Activated CD8-positive, alpha-beta T cell treated with anti-CD3 and anti-CD28 coated beads for 36 hours (primary cell): ENCODE measurements around the gene MT3. TPM values are rescaled to one million over a fixed set of nuclear protein-coding genes. Genes with fewer than 3 reads are reported as not detected.

Source experiments
- ATAC-seq: fragments of 200-7000 bp; cut with Tn5 transposase; one replicate; pipeline ENCODE4 v1.10.0; 2021; ENCODE audit warnings: mild to moderate bottlenecking, moderate library complexity
- CTCF ChIA-PET: fragments of 350-600 bp; sonication (Branson Sonifier 250); formaldehyde crosslinking; loops from one replicate; lab custom pipeline; 2021; ENCODE audit warnings: antibody characterized with exemption; lab: Charles Lee
- POLR2A ChIA-PET: fragments of 350-600 bp; sonication (Branson Sonifier 250); formaldehyde crosslinking; loops from one replicate; lab custom pipeline; 2021; ENCODE audit warnings: antibody characterized with exemption; lab: Charles Lee
- DNase-seq: peaks from one replicate; pipeline ENCODE4 v3.0.0-alpha.2; 2020
- H3K27ac Mint-ChIP-seq: one replicate; pipeline ENCODE4 v1.8.0; 2021; ENCODE audit warnings: mild to moderate bottlenecking, mixed read lengths
- H3K27me3 Mint-ChIP-seq: one replicate; pipeline ENCODE4 v1.8.0; 2021; ENCODE audit warnings: mixed read lengths
- H3K36me3 Mint-ChIP-seq: one replicate; pipeline ENCODE4 v1.8.0; 2021; ENCODE audit warnings: low read depth, mixed read lengths
- H3K4me1 Mint-ChIP-seq: one replicate; pipeline ENCODE4 v1.8.0; 2021; ENCODE audit warnings: low read depth, mixed read lengths
- H3K4me3 Mint-ChIP-seq: one replicate; pipeline ENCODE4 v1.8.0; 2021; ENCODE audit warnings: mild to moderate bottlenecking, moderate library complexity, mixed read lengths
- H3K9me3 Mint-ChIP-seq: one replicate; pipeline ENCODE4 v1.8.0; 2021; ENCODE audit warnings: mixed read lengths
- CTCF ChIP-seq: fragments of 200-600 bp; IDR thresholded peaks from one replicate; pipeline ENCODE4 v1.8.0; 2022; ENCODE audit warnings: antibody characterized with exemption, mild to moderate bottlenecking
- intact Hi-C: fragments of 100-400 bp; cut with micrococcal nuclease; formaldehyde crosslinking; loops from one replicate; pipeline ENCODE4 v1.10.0; 2022
- total RNA-seq, 2 experiments: library from RNA; stranded (reverse); gene quantifications; one replicate each; pipeline ENCODE4 v1.2.3, GENCODE V29; 2021

MT3 gene
- total RNA-seq, 2 experiments from 2014 or later = 30.7 to 33.6 TPM

- DNase-seq (no peak), ATAC-seq (no peak)
- CTCF ChIA-PET = no interaction called here
- no peaks in the 10 kb centered on the region for H3K9me3 Mint-ChIP-seq
- POLR2A ChIA-PET = no interaction called here
- H3K4me3 Mint-ChIP-seq = no peak overlapping the region
- intact Hi-C loops = no loop called here
- H3K27ac Mint-ChIP-seq = no peak overlapping the region
- H3K4me1 Mint-ChIP-seq = no peaks in the 10 kb centered on the region
- no peak for TF ChIP-seq CTCF
- peaks cover 8% of the 10 kb centered on the region for H3K27me3 Mint-ChIP-seq
- H3K36me3 Mint-ChIP-seq = no peaks in the 10 kb centered on the region
Observed at GRCh38 chr16:56554441-56554840, 34.9 kb upstream of the MT3 start.

GRCh38 chr16:56558024-56558747, 31.1 kb upstream of the MT3 start:
- Mint-ChIP-seq H3K9me3 (no peaks in the 10 kb centered on the region), H3K27me3 (peaks cover 11% of the 10 kb centered on the region), H3K27ac (no peak overlapping the region), H3K4me1 (no peaks in the 10 kb centered on the region), H3K4me3 (no peak overlapping the region), H3K36me3 (no peaks in the 10 kb centered on the region)
- DNase-seq (no peak), ATAC-seq (no peak)
- CTCF ChIA-PET = no interaction called here
- TF ChIP-seq CTCF = no peak
- POLR2A ChIA-PET = no interaction called here
- intact Hi-C loops = no loop called here

GRCh38 chr16:56559109-56559508, 30.2 kb upstream of the MT3 start:
- ChIA-PET CTCF (no interaction called here), POLR2A (no interaction called here)
- no peak for DNase-seq
- TF ChIP-seq CTCF = no peak
- H3K4me3 Mint-ChIP-seq = no peak overlapping the region
- no peaks in the 10 kb centered on the region for H3K4me1 Mint-ChIP-seq
- ATAC-seq = no peak
- intact Hi-C loops = no loop called here
- no peaks in the 10 kb centered on the region for H3K9me3 Mint-ChIP-seq
- no peaks in the 10 kb centered on the region for H3K36me3 Mint-ChIP-seq
- H3K27ac Mint-ChIP-seq = no peak overlapping the region
- H3K27me3 Mint-ChIP-seq = peaks cover 5% of the 10 kb centered on the region

- no peak for TF ChIP-seq CTCF
- Mint-ChIP-seq H3K36me3 (no peaks in the 10 kb centered on the region), H3K27ac (no peak overlapping the region), H3K27me3 (peaks cover 3% of the 10 kb centered on the region), H3K9me3 (no peaks in the 10 kb centered on the region), H3K4me1 (no peaks in the 10 kb centered on the region), H3K4me3 (no peak overlapping the region)
- ATAC-seq (no peak), DNase-seq (no peak)
- ChIA-PET CTCF (interaction anchor here (0.8 to 2.1 kb wide), 2 partner anchors 11 to 142 kb away, joined by 3 to 6 read pairs; no protein-coding TSS in a partner anchor), POLR2A (no interaction called here)
- intact Hi-C loops = no loop called here
Observed at GRCh38 chr16:56560447-56560846, 28.9 kb upstream of the MT3 start.

- H3K36me3 Mint-ChIP-seq = no peaks in the 10 kb centered on the region
- H3K9me3 Mint-ChIP-seq = no peaks in the 10 kb centered on the region
- ChIA-PET CTCF (interaction anchor here (0.8 to 2.1 kb wide), 2 partner anchors 12 to 141 kb away, joined by 3 to 6 read pairs; no protein-coding TSS in a partner anchor), POLR2A (no interaction called here)
- no peaks in the 10 kb centered on the region for H3K4me1 Mint-ChIP-seq
- peaks cover 3% of the 10 kb centered on the region for H3K27me3 Mint-ChIP-seq
- no peak for TF ChIP-seq CTCF
- intact Hi-C loops = no loop called here
- no peak overlapping the region for H3K27ac Mint-ChIP-seq
- DNase-seq (no peak), ATAC-seq (no peak)
- no peak overlapping the region for H3K4me3 Mint-ChIP-seq
Observed at GRCh38 chr16:56561126-56561525, 28.2 kb upstream of the MT3 start.
